K562 (cell line): ENCODE data around the gene SBNO1. TPM values are rescaled to one million over a fixed set of nuclear protein-coding genes. Genes with fewer than 3 reads are reported as not detected.

ENCODE experiments used
- BRD4 ChIP-seq: fragments of 200-600 bp; sonication (generic); IDR thresholded peaks from 2 replicates; pipeline ENCODE4 v1.6.1; 2017; ENCODE audit warnings: inconsistent platforms
- ZNF76 ChIP-seq: fragments of 250-450 bp; sonication (Bioruptor Pico); IDR thresholded peaks from 2 replicates; pipeline ENCODE4 v1.4.0; 2020; ENCODE audit warnings: mild to moderate bottlenecking, moderate library complexity, borderline replicate concordance
- polyA plus RNA-seq, 8 experiments: library from polyadenylated mRNA; depleted of rRNA in 4 of 8; stranded (reverse) in 5 of 8; unstranded in 3 of 8; fragments of >200 nt; fragmentation: Nextera tagmentation in 2 of 8; fragmentation: Illumina TruSeq in 1 of 8; extraction: Ambion mirVana in 2 of 8; extraction: Trizol in 1 of 8; gene quantifications; 2 replicates each; pipeline versions ENCODE4 v1.2.1 to v1.2.3, GENCODE V29; 2011 to 2014; ENCODE audit warnings: inconsistent platforms in 1 of 8, missing spikeins in 1 of 8
- total RNA-seq, 7 experiments: library from RNA; depleted of rRNA in 6 of 7; stranded (reverse); fragments of >200 nt in 6 of 7; fragmentation: Illumina TruSeq in 2 of 7; extraction: Trizol in 2 of 7; gene quantifications; 2 replicates each; pipeline versions ENCODE4 v1.2.1 to v1.2.3, GENCODE V29; 2011 to 2021; ENCODE audit warnings: low replicate concordance in 1 of 7
- TF ChIP-seq, protein P1 (sequence below): fragments of 200-800 bp; sonication (Bioruptor generic); IDR thresholded peaks from 2 replicates; pipeline ENCODE4 v1.6.1; 2016; ENCODE audit warnings: missing genetic modification characterization, missing compliant biosample characterization

SBNO1 gene
- total and polyA plus RNA-seq, 9 of the 15 experiments (the other 6 are each of a cell fraction or from before 2014, with no cell fraction given): 14.9 to 77.1 (median 35.9) TPM

DNA sequence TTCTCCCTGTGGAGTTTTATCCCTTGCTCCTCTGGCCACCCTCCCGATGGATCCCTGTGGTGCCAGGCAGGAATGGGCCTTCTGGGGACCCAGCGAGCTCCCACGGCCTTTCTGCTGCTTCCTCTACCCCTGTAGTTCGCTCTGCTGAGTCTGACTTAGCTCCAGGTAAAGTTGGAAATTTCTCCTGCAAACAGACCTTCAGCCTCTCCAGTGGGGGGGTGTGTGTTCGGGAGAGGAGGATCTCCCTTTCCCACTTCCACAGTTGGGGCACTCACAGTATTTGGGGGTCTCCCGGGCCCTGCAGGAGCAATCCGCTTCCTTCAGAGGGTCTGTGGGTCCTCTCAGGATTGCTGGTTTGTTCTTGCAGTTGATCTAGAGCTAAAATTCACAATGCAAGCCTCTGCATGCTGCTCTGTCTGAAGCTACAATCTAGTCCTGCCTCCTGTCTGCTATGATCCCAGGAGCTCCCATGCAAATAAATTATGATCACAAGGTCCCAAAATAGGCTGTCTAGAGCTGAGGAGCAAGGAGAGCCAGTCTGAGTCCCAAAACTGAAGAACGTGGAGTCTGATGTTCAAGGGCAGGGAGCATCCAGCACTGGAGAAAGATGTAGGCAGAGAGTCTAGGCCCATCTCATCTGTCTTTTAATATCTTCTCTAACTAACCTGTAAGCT is 113.1 kb downstream of the SBNO1 start (continued):
- TF ChIP-seq, protein P1, sequence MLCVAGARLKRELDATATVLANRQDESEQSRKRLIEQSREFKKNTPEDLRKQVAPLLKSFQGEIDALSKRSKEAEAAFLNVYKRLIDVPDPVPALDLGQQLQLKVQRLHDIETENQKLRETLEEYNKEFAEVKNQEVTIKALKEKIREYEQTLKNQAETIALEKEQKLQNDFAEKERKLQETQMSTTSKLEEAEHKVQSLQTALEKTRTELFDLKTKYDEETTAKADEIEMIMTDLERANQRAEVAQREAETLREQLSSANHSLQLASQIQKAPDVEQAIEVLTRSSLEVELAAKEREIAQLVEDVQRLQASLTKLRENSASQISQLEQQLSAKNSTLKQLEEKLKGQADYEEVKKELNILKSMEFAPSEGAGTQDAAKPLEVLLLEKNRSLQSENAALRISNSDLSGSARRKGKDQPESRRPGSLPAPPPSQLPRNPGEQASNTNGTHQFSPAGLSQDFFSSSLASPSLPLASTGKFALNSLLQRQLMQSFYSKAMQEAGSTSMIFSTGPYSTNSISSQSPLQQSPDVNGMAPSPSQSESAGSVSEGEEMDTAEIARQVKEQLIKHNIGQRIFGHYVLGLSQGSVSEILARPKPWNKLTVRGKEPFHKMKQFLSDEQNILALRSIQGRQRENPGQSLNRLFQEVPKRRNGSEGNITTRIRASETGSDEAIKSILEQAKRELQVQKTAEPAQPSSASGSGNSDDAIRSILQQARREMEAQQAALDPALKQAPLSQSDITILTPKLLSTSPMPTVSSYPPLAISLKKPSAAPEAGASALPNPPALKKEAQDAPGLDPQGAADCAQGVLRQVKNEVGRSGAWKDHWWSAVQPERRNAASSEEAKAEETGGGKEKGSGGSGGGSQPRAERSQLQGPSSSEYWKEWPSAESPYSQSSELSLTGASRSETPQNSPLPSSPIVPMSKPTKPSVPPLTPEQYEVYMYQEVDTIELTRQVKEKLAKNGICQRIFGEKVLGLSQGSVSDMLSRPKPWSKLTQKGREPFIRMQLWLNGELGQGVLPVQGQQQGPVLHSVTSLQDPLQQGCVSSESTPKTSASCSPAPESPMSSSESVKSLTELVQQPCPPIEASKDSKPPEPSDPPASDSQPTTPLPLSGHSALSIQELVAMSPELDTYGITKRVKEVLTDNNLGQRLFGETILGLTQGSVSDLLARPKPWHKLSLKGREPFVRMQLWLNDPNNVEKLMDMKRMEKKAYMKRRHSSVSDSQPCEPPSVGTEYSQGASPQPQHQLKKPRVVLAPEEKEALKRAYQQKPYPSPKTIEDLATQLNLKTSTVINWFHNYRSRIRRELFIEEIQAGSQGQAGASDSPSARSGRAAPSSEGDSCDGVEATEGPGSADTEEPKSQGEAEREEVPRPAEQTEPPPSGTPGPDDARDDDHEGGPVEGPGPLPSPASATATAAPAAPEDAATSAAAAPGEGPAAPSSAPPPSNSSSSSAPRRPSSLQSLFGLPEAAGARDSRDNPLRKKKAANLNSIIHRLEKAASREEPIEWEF: no peak
- no peak for TF ChIP-seq BRD4
- no peak for TF ChIP-seq ZNF76 (CRISPR knock-in tag)
